Left ventricle myocardium superior (tissue), 1 donor: ENCODE measurements around the gene PARD3B. TPM values are rescaled to one million over a fixed set of nuclear protein-coding genes. Genes with fewer than 3 reads are reported as not detected.

Experiments used
- ATAC-seq: fragments of 200-7000 bp; cut with Tn5 transposase; one replicate; pipeline ENCODE4 v1.9.1; 2020; ENCODE audit warnings: mild to moderate bottlenecking, moderate library complexity
- DNase-seq: peaks from one replicate; pipeline ENCODE4 v3.0.0-alpha.2; 2020
- intact Hi-C: fragments of 100-400 bp; cut with micrococcal nuclease; formaldehyde crosslinking; loops from one replicate; pipeline ENCODE4 v1.11.0; 2022
- total RNA-seq: library from RNA; stranded (reverse); fragmentation: NEBNext Ultra II Directional; extraction: Animal tissue kit (Norgen Biotek cat#: 25700); gene quantifications from one replicate; pipeline ENCODE4 v1.2.1, GENCODE V29; 2021
- donor health status: DM: no; HTN: yes; CAD: no; lungs with severe emphysema.

PARD3B gene
- total RNA-seq, 1 donor from 2014 or later: 6.5 TPM

DNA sequence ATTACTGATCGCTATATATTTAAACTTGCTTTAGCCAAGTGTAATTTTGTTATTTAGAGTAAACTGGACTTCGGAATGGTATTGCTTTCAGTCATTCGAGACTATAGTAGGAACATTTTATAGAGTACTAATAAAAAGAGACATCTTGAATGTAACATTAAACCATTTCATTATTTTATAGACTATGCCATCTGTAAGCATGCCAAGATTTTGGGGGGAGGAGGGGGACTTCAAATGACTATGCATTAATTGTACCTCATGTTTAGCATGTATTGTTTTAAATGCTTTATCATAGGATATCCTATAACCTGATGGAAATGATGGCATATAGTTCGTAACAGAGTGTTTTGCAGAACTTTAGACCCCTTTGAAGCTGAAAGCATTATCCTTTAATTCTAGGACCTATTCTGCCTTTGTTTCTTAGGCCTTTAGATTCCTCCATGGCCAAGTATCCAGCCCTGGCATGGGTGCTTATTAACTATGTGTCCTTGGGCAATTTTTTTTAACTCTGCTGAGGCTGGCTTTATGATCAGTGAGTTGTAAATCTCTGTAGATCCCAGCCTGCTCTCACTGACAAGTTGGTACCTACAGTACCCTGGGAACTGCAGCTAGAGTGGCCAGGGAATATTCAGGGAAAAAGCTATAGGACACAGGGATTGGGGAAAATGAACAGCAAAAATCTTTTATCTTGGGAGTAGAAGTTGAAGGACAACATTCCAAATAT lies 93.4 kb downstream of the PARD3B start:
- intact Hi-C loops: no loop called here
- no peak for ATAC-seq
- no peak for DNase-seq

DNA sequence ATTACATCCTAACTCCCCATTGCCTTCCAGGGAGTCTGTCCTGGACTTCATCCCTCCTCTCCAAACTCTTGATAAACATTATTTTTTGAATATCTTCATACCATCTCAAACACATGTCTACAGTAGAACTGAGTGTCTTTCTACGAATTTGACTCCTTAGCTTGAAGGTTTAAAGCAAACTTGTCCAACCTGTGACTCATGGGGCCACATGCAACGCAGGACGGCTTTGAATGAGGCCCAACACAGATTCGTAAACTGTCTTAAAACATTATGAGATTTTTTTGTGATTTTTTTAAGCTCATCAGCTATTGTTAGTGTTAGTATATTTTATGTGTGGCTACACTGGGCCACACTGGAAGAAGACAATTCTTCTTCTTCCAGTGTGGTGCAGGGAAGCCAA lies 98.1 kb downstream of the PARD3B start:
- no peak for DNase-seq
- intact Hi-C loops: no loop called here
- no peak for ATAC-seq

DNA sequence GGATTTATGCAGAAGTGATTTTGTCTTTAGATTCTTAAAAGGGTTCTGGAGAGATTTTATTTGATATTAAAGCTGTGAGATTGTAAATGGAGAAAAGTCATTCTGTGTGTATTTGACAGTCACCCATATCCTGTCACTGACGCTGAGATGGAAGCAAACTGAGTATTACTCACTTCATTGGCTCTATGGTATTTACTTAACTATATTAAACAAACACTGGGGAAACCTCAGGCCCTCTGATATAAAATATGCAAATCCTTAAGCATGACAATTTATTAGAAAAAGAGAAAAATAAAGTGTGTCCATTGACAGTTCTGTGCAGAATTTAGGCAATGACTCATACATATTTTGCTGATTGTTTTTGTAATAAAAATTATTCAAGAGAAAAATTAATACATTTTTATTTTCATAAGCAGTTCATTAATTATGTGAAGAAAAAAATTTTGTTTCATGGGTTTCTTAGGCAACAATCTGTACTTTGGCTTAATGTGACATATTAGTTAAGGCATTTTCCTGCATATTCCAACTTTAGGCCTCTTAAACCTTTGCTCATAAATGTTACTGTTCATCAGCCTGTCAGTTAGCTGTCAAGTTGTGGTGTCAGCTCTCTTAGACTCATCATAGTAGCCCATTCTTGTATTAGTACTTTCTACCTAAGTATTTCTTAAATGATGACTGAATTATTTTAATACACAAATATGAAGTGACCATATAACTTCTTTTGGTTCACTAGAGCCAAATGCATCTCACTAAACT lies 99.9 kb downstream of the PARD3B start:
- ATAC-seq (no peak), DNase-seq (no peak)
- intact Hi-C loops: no loop called here

DNA sequence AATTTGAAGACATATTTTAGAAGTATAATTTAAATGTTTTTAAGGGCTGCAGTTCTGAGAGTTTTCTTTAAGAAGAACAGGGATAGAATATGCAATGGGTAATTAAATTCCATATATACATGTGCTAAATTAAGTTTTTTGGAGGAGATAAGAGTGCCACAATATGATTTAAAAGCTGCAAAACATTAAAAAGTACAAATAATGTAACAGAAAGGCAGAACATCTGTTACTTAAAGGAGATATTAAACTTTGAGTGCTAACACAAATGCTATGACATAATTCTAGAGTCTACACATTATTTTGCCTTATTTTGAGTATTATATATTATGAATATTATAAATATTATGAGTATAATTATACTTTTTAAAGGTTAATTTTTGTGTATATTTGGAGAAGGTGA lies 102.4 kb downstream of the PARD3B start:
- ATAC-seq (no peak), DNase-seq (no peak)
- intact Hi-C loops: no loop called here

DNA sequence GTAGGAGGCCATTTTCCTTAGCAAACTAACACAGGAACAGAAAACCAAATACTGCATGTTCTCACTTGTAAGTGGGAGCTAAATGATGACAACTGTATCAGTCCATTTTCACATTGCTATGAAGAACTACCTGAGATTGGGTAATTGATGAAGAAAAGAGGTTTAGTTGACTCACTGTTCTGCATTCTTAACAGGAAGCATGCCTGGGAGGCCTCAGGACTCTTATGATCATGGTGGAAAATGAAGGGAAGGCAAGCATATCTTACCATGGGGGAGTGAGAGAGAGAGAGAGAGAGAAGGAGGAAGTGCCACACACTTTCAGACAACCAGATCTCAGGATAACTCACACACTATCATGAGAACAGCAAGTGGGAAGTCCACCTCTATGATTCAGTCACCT lies 105.3 kb downstream of the PARD3B start:
- no peak for ATAC-seq
- no peak for DNase-seq
- intact Hi-C loops: no loop called here

DNA sequence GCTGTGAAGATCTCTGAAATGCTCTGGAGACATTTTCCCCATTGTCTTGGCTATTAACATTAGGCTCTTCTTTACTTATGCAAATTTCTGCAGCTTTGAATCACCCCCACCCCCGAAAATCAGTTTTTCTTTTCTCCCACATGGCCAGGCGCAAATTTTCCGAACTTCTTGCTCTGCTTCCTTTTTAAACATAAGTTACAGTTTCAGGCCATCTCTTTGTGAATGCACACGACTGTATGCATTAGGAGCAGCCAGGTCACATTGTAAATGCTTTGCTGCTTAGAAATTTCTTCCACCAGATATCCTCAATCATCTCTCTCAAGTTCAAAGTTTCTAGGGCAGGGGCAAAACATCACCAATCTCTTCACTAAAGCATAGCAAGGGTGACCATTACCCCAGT lies 106.8 kb downstream of the PARD3B start:
- intact Hi-C loops: no loop called here
- no peak for DNase-seq
- no peak for ATAC-seq

DNA sequence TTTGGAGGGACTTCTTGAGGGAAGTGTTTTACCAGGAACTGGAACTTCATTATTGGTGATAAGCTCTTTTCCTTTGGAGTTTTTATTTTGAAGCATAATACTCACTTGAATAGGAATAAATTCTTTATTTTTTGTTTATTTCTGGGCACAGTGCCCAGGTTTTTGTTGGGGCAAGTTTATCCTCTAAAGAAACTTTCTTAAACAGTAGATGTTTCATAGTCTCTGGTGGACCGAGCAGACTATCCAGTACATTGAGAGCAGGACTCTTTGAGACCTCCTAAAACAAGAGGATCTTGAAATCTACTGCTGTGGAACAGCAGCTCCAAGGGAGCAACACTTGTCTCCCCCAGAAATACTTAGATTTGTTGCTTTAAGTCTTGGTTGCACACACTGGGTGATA lies 109.4 kb downstream of the PARD3B start:
- intact Hi-C loops: no loop called here
- ATAC-seq (no peak), DNase-seq (no peak)

- peak; percentile 50 for ATAC-seq
- intact Hi-C loops: no loop called here
- DNase-seq: no peak
Observed at GRCh38 chr2:204655101-204655500, 109.8 kb downstream of the PARD3B start.

DNA sequence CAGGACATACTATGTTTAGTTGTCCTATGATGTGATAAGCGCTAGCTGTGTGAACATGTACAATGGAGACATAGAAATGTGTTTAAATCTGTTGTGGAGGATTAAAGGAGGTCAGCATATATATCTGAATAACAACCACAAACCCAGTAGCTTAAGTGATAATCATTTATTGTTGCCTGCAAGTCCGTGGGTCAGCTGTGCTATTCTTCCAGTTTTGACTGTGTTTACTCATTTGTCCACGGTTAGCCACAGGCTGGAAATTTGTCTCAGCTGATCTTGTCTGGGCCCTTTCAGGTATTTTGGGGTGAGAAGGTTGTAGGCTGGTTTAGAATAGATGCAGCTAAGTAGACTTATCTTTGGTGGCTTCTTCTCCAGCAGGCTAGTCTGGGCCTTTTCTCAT lies 110.4 kb downstream of the PARD3B start:
- intact Hi-C loops: no loop called here
- ATAC-seq: no peak
- no peak for DNase-seq

DNA sequence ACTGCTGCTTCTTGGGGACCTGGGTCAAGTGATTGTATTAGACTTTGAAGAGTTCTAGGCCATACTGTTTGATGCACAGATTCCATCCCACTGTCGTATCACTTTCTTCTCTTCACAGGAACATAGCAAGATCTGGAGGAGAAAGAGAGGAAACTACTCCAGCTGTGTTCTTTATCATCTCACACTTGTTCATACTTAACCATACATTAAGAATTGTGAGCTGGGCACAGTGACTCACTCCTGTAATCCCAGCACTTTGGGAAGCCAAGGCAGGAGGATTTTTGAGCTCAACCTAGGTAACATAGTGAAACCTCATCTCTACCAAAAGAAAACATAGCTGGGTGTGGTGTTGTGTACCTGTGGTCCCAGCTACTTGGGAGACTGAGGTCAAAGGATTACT lies 111.7 kb downstream of the PARD3B start:
- intact Hi-C loops: no loop called here
- no peak for DNase-seq
- no peak for ATAC-seq

- DNase-seq: no peak
- no peak for ATAC-seq
- intact Hi-C loops: no loop called here
Observed at GRCh38 chr2:204662956-204663355, 117.7 kb downstream of the PARD3B start.

DNA sequence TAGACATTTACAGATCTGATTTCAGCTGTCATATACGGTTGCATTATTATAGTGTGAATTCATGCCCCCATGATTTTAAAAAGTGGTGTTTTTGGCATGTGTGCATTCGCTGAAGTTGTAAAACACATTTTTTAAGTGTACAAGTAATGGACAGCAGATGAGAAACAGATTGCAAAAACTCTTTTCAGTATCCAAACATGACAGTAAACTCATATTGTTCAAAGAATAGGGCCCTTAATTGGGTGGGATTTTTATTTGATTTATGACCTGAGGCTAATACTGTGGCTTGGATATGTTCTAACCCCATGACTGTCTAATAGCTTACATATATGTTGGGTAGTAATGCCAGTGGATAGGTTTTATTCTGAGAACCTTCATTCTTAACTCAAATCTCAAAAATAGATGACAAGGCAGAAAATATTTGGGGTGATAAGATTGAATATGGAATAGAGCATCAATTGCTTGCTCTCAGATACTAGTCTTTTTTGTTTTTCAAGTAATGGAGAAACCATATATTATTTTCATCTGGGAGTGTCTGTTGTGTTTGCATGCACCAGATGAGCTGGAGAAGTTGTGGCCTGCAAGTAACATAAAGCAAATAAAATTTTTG lies 118.6 kb downstream of the PARD3B start:
- intact Hi-C loops: no loop called here
- no peak for DNase-seq
- no peak for ATAC-seq

DNA sequence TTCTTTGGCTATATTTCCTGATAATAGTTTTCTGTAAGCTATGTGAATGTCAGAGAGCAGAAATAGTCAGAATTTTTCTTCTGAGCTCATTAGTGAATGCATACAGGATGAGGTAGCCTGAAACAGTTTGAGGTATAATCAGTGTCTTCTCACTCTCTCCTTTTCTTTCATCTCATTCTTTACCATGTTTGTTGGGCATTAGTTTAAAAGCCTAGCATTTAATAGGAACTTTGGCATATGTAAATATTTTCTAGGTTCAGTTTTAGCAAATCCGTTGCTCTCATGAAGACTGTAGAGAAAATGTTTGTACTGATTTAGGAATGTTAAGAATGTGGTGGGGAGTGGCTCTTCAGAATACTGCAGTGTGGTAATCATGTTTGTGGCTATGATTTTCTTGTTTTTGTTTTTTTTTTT lies 119.4 kb downstream of the PARD3B start:
- ATAC-seq (peak; percentile 42), DNase-seq (no peak)
- intact Hi-C loops: no loop called here

DNA sequence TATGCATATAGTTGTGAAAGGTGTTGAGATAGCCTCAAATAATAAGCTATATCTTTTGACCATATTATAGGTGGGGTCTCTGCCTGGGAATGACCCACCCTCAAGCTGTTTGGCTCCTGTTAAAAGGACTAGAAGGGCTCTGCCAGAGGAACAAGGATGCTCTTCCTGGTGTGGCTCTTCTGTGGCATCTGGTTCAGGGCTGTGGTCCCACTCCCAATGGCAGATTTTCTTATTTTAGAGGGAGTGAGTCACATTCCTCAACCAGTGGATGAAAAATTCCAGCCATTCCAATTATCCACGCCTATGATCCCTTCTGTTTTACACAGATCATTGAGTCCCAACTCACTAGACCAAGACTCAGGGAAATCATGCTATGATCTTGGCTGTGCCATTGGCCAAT lies 119.9 kb downstream of the PARD3B start:
- no peak for DNase-seq
- intact Hi-C loops: no loop called here
- ATAC-seq: no peak

- intact Hi-C loops: no loop called here
- ATAC-seq: no peak
- DNase-seq: no peak
Observed at GRCh38 chr2:204665771-204666170, 120.5 kb downstream of the PARD3B start.

GRCh38 chr2:204667990-204668389 lies 122.7 kb downstream of the PARD3B start:
- DNase-seq (no peak), ATAC-seq (no peak)
- intact Hi-C loops: no loop called here

DNA sequence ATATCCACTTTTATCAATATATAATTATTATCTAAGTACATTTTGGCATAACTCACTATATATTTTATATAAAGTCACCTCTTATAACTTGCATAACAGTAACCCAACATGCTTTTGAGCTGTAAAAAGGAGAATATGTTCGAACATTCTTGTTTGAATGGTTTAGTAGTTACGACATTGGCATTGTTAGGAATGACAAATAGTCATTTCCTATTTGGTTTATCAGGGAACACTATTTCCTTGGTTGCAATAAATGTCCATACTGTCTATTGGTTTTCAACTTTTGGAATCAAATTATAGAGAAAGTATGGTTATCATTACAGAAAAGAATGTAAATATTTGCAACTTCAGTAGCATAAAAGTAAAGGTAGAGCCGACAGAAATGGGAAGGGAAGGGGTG lies 124.1 kb downstream of the PARD3B start:
- no peak for DNase-seq
- intact Hi-C loops: no loop called here
- no peak for ATAC-seq

GRCh38 chr2:204670124-204670523 lies 124.8 kb downstream of the PARD3B start:
- ATAC-seq (no peak), DNase-seq (no peak)
- intact Hi-C loops: no loop called here

DNA sequence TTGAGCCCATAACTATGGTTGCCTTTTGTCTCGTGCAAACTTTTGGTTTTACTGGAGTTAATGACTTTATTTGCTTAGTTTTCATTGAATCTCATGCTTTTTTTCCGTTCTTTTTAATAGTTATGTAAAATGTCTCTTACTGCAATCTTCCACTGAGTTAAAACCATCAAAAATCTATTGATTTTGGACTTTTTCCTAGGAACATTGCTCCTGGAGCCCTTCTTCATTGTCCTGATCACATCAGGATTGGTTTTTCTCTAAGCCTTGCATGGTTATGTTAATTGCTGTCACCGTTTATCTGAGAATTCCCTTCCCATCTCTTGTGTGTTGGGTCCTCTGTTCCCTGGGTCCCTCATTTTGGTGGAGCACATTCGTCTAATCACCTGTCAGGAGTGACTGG lies 125.5 kb downstream of the PARD3B start:
- intact Hi-C loops: no loop called here
- no peak for ATAC-seq
- no peak for DNase-seq

GRCh38 chr2:204672772-204673171 lies 127.5 kb downstream of the PARD3B start:
- DNase-seq (no peak), ATAC-seq (no peak)
- intact Hi-C loops: no loop called here

- ATAC-seq: no peak
- intact Hi-C loops: no loop called here
- no peak for DNase-seq
Observed at GRCh38 chr2:204673877-204674276, 128.6 kb downstream of the PARD3B start.
